Epithelial cell of esophagus (primary cell): Measurements from ENCODE around the gene CLPSL1.

Source experiments
- DNase-seq: peaks from one replicate; pipeline ENCODE4 v3.0.0; 2010; ENCODE audit warnings: low read depth
- H3K4me3 ChIP-seq: 2 replicates; pipeline ENCODE4 v1.5.1; 2011; ENCODE audit warnings: mild to moderate bottlenecking, low read length, control low read depth
- TF ChIP-seq, protein P1 (sequence below): IDR thresholded peaks from 2 replicates; pipeline ENCODE4 v1.5.1; 2011; ENCODE audit warnings: low read depth, mild to moderate bottlenecking, low read length, control low read depth, inconsistent platforms; ENCODE audit not compliant: insufficient read depth; ENCODE audit errors: missing control alignments

CLPSL1 gene

DNA sequence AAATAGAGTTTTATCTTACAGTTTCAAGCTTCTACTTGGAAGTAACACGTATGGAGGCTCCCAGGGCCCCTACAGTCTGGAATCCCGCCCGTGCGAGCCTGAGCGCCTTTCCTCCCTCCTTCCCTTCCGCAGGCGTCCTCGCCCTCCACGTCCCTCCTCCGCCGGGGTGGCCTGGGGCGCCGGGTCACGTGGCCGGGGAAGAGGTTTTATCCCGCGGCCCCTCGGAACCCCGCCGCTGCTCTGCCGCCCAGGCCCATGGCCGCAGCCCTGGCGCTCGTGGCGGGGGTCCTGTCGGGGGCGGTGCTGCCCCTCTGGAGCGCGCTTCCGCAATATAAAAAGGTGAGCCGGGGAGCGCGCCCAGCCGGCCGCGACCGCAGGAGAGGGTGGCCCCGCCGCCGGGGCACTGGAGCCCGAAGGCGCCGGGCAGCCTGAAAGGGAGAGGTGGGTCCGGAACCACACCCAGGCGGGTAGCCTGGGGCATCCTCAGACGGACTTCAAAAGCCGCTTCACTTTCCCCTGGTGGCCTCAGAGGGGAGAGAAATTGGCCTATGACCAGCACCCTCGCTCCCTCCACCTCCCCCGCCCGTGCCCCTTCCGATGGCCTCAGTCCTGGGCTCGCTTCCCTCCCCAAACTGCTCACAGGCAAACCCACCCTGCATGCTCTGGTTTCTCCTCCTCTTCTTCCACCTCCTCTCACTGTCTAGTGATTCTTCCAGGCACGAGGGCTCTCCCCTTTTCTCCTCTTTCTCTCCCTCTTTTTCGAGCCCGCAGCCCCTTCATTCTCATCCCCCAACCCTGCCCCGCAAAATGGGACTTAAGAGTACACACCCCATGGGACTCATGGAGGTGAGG is 4.2 kb upstream of the CLPSL1 start, which contains the start of gene CLPSL2:
CLPSL2 (plus strand) TSS at position 235 of the 852 bp plus-strand sequence; CDS start at position 256, 21 bp downstream.
- no peak within 1 kb of the TSS for H3K4me3 ChIP-seq
- TF ChIP-seq, protein P1, sequence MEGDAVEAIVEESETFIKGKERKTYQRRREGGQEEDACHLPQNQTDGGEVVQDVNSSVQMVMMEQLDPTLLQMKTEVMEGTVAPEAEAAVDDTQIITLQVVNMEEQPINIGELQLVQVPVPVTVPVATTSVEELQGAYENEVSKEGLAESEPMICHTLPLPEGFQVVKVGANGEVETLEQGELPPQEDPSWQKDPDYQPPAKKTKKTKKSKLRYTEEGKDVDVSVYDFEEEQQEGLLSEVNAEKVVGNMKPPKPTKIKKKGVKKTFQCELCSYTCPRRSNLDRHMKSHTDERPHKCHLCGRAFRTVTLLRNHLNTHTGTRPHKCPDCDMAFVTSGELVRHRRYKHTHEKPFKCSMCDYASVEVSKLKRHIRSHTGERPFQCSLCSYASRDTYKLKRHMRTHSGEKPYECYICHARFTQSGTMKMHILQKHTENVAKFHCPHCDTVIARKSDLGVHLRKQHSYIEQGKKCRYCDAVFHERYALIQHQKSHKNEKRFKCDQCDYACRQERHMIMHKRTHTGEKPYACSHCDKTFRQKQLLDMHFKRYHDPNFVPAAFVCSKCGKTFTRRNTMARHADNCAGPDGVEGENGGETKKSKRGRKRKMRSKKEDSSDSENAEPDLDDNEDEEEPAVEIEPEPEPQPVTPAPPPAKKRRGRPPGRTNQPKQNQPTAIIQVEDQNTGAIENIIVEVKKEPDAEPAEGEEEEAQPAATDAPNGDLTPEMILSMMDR = no peak
- no peak for DNase-seq

GRCh38 chr6:35777356-35778102 is 3.3 kb upstream of the CLPSL1 start:
- no peak for DNase-seq
- TF ChIP-seq, protein P1 = no peak
- no peak overlapping the region for H3K4me3 ChIP-seq

DNA sequence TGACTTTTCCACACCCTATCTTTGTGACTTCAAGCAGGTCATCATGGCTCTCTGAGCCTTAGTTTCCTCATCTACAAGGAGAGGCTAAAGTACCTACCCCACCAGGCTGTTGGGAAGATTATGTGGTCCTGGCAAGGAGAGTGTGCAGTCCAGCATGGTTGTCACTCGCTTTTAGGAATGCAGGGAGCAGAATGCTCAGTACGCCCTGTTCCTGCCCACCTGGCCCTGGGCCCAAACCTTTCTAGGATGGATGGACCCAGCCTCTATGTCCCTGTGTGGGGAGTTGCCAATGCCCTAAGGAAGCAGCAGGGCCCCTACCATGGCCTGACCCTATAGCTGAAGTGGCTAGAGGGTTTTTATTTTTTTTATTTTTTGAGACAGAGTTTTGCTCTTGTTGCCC is 2.4 kb upstream of the CLPSL1 start:
- no peak overlapping the region for H3K4me3 ChIP-seq
- TF ChIP-seq, protein P1 = no peak
- DNase-seq = no peak

GRCh38 chr6:35781290-35781689 is 471 bp downstream of the CLPSL1 start:
- no peak for DNase-seq
- TF ChIP-seq, protein P1 = no peak

GRCh38 chr6:35782424-35782823 is 1.6 kb downstream of the CLPSL1 start:
- TF ChIP-seq, protein P1 = no peak
- no peak overlapping the region for H3K4me3 ChIP-seq
- peak; percentile 40 for DNase-seq

More at GRCh38 chr6:35781290-35781689, 471 bp downstream of the CLPSL1 start:
- H3K4me3 ChIP-seq = no peak overlapping the region

DNA sequence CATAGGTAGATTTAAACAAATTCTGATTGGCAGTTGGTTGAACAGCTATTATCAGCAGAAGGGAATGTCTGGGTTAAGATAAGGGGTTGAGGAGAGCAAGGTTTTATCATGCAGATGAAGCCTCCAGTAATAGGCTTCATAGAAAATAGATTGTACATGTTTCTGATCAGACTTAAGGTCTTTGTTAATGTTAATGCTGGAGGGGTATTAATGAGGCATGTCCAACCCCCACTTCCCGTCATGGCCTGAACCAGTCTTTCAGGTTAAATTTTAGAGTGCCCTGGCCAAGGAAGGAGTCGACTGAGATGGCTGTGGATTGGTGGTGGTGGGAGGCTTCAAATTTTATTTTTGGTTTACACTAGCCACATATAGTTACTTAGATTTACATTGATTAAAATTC is 3.4 kb downstream of the CLPSL1 start:
- TF ChIP-seq, protein P1 = no peak
- no peak for DNase-seq

More for the DNA sequence above, 3.4 kb downstream of the CLPSL1 start:
- no peak overlapping the region for H3K4me3 ChIP-seq
